Measurements from ENCODE around the gene DBNDD1.
A peak's percentile ranks its signal among the peaks of the same experiment; 100 is the strongest.

DBNDD1 gene

GRCh38 chr16:89958068-89958467, 61.2 kb downstream of the DBNDD1 start:
- DNase-seq = peak; percentile 22

GRCh38 chr16:89957216-89957785, 62.0 kb downstream of the DBNDD1 start:
- DNase-seq = no peak

DNA sequence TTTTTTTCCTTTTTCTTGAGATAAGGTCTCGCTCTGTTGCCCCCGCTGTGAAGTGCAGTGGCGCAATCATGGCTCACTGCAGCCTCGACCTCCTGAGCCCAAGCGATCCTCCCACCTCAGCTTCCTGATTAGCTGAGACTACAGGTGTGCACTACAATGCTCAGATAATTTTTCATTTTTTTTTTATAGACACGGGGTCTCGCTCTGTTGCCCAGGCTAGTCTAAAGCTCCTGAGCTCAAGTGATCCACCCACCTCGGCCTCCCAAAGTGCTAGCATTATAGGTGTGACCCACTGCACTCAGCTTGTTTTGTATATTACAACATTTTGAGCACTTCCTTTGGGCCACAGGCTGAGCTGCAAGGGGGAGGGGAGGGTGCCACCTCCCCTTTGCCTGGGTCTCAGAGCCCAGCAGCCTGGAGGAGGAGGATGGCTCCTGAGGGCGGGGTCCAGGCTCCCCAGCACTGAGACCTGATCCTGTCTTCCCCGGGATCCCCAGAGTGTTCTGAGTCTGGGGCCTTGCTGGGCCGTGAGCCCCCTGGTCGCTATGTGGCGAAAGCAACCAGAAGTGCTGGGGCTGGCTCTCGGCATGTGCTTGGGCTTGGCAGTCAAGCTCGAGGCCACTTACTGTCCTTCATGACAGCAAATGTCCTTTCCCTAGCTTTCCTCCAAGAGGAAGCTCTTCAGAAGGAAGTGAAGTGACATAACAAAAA, 62.6 kb downstream of the DBNDD1 start:
- no peak for DNase-seq

DNA sequence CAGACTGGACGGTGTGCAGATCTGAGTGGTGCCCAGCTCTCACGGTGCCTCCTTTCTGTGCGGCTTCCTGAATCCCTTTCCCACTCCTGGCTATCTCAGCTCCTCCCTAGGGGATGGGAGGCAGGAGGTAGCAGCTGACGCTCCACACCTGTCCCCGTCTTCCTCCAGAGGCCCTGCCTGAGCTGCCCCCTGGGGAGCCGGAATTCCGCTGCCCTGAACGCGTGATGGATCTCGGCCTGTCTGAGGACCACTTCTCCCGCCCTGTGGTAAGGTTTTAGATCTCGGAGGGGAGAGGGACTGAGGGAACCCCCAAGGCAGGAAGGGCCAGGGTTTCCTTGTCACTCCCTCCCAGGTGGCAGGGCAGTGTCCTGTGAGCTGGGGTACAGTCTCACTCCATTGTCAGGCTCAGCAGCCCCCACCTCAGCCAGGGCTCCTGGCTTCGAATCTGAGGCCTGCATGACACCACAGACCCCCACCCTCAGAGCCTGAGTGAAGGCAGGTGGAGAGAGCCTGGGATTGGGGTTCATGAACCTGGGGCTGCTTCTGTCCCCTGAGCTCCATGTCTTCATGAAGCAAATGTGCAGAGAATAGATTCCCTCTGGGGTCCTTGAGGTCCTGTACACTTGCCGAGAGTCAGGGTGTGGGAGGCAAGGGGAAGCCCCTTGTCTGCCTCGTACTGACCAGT, 64.1 kb downstream of the DBNDD1 start:
- DNase-seq = no peak

Data from SHP77 treated with DMSO at 0.1 percent for 48 hours (cell line).